ENCODE data around the gene CTSK.

GRCh38 chr1:150842964-150843363 lies 34.9 kb upstream of the CTSK start:
- TF ChIP-seq EP300 (IDR thresholded peaks at IDR 0.05) (no peak), CTCF (IDR thresholded peaks at IDR 0.05) (no peak), POLR2AphosphoS5 (IDR thresholded peaks at IDR 0.05) (no peak), POLR2A (IDR thresholded peaks at IDR 0.05) (no peak)

Measured in upper lobe of left lung (tissue), 4 donors.